Measurements from ENCODE around the gene PAPPA.

The PAPPA gene

GRCh38 chr9:116166713-116167112 is 13.1 kb downstream of the PAPPA start:
- TF ChIP-seq CTCF (conservative IDR thresholded peaks at IDR 0.05; ENCODE audit: low read depth, low read length), result peak; percentile 32

GRCh38 chr9:116168231-116168630 is 14.6 kb downstream of the PAPPA start:
- no peak for TF ChIP-seq CTCF (conservative IDR thresholded peaks at IDR 0.05; ENCODE audit: low read depth, low read length)
- DNase-seq (ENCODE audit: low read depth), result no peak

More at GRCh38 chr9:116166713-116167112, 13.1 kb downstream of the PAPPA start:
- DNase-seq (ENCODE audit: low read depth), result no peak
- no peak overlapping the region for H3K4me3 ChIP-seq (ENCODE audit: low read depth, low read length)

GRCh38 chr9:116172216-116172615 is 18.6 kb downstream of the PAPPA start:
- no peak overlapping the region for H3K4me3 ChIP-seq (ENCODE audit: low read depth, low read length)
- no peak for DNase-seq (ENCODE audit: low read depth)
- TF ChIP-seq CTCF (conservative IDR thresholded peaks at IDR 0.05; ENCODE audit: low read depth, low read length), result no peak

More at GRCh38 chr9:116168231-116168630, 14.6 kb downstream of the PAPPA start:
- no peak overlapping the region for H3K4me3 ChIP-seq (ENCODE audit: low read depth, low read length)

- DNase-seq (ENCODE audit: low read depth), result peak; percentile 64
- H3K4me3 ChIP-seq (ENCODE audit: low read depth, low read length), result no peak overlapping the region
- TF ChIP-seq CTCF (conservative IDR thresholded peaks at IDR 0.05; ENCODE audit: low read depth, low read length), result no peak
Measured at GRCh38 chr9:116174347-116174746, 20.8 kb downstream of the PAPPA start.

GRCh38 chr9:116175614-116176013 is 22.0 kb downstream of the PAPPA start:
- peak; percentile 61 for DNase-seq (ENCODE audit: low read depth)
- H3K4me3 ChIP-seq (ENCODE audit: low read depth, low read length), result no peak overlapping the region
- TF ChIP-seq CTCF (conservative IDR thresholded peaks at IDR 0.05; ENCODE audit: low read depth, low read length), result no peak

GRCh38 chr9:116178481-116179211 is 25.1 kb downstream of the PAPPA start:
- no peak overlapping the region for H3K4me3 ChIP-seq (ENCODE audit: low read depth, low read length)
- no peak for TF ChIP-seq CTCF (conservative IDR thresholded peaks at IDR 0.05; ENCODE audit: low read depth, low read length)
- no peak for DNase-seq (ENCODE audit: low read depth)

- H3K4me3 ChIP-seq (ENCODE audit: low read depth, low read length), result no peak overlapping the region
- no peak for TF ChIP-seq CTCF (conservative IDR thresholded peaks at IDR 0.05; ENCODE audit: low read depth, low read length)
- DNase-seq (ENCODE audit: low read depth), result no peak
Measured at GRCh38 chr9:116179568-116179967, 26.0 kb downstream of the PAPPA start.

Data from choroid plexus epithelial cell (primary cell).